OCI-LY1 (cell line): ENCODE measurements around the gene ME3.

Experiments
- EZH2 ChIP-seq: fragments of 200-600 bp; sonication (generic), shearing (Covaris generic); IDR thresholded peaks from 2 replicates; pipeline ENCODE4 v1.8.0; 2017; ENCODE audit warnings: borderline replicate concordance, mixed run types, mild to moderate bottlenecking, antibody characterized with exemption, low read length, moderate library complexity, mixed read lengths
- TF ChIP-seq, protein P1 (sequence below): fragments of 200-600 bp; sonication (generic), shearing (Covaris generic); IDR thresholded peaks from 2 replicates; pipeline ENCODE4 v1.5.1; 2017; ENCODE audit warnings: mild to moderate bottlenecking, antibody characterized with exemption, low read length, moderate library complexity, mixed read lengths

DNA sequence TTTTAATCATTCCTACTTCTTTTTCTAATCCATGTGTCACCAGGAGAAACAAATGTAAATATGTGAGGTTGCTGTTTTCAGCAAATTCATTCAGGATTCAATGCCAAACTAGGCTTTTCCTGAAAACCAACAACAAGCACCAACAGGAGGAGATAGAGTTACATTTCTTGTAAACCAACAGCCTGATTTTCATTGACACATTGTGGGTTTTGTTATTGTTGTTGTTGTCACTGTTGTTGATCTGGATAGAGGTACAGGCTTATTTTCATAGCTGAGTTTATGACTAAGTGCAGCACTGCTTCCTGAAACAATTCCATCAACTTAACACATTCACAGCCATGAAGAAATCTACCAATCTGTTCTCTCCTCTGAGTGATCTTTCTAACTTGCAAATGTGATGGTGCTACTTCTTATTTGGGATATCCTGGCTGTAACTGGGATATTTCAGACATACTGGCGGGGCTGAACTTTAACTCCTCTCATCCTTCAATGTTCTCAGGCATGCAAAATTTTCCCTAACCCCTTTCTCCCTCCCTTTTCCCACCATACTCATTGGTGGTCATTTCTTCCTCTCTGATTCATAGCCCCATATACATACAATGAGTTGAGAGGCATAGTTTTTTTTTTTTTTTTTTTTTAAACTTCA, 65.5 kb downstream of the ME3 start:
- TF ChIP-seq, protein P1, sequence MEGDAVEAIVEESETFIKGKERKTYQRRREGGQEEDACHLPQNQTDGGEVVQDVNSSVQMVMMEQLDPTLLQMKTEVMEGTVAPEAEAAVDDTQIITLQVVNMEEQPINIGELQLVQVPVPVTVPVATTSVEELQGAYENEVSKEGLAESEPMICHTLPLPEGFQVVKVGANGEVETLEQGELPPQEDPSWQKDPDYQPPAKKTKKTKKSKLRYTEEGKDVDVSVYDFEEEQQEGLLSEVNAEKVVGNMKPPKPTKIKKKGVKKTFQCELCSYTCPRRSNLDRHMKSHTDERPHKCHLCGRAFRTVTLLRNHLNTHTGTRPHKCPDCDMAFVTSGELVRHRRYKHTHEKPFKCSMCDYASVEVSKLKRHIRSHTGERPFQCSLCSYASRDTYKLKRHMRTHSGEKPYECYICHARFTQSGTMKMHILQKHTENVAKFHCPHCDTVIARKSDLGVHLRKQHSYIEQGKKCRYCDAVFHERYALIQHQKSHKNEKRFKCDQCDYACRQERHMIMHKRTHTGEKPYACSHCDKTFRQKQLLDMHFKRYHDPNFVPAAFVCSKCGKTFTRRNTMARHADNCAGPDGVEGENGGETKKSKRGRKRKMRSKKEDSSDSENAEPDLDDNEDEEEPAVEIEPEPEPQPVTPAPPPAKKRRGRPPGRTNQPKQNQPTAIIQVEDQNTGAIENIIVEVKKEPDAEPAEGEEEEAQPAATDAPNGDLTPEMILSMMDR: no peak
- TF ChIP-seq EZH2: no peak
